ENCODE results near the gene KRT26. TPM values are rescaled to one million over a fixed set of nuclear protein-coding genes. Genes with fewer than 3 reads are reported as not detected.

The KRT26 gene
- total and polyA plus RNA-seq, 2 of the 8 experiments (the other 6 are each of a cell fraction or from before 2014, with no cell fraction given), result not detected

GRCh38 chr17:40718930-40719329, 53.1 kb downstream of the KRT26 start:
- Histone ChIP-seq H2AK5ac (ENCODE audit: low read depth, low read length) (no peak overlapping the region), H4K91ac (replicated peaks; ENCODE audit: insufficient read length, low read length) (no peak overlapping the region), H3K79me2 (ENCODE audit: control insufficient read depth in 1 of 2, insufficient read depth in 2 of 2, low read length in 2 of 2) (no peaks in the 10 kb centered on the region), H3K4me1 (replicated peaks in 1 of 4; ENCODE audit: control insufficient read depth in 3 of 4, insufficient read depth in 4 of 4, low read length in 3 of 4) (no peaks in the 10 kb centered on the region), H4K5ac (ENCODE audit: insufficient read length, low read depth, low read length) (no peak overlapping the region), H3K27me3 (replicated peaks in 1 of 4; ENCODE audit: control insufficient read depth in 3 of 4, extremely low read depth in 1 of 4, insufficient read depth in 3 of 4, low read length in 3 of 4) (no peaks in the 10 kb centered on the region), H3K23me2 (ENCODE audit: low read depth, low read length) (no peaks in the 10 kb centered on the region), H3K9me3 (ENCODE audit: insufficient read depth in 2 of 2, low read depth in 1 of 2, low read length in 1 of 2) (no peaks in the 10 kb centered on the region; a peak in 1 of 4 replicates), H3K9ac (replicated peaks in 1 of 4; ENCODE audit: extremely low read depth in 1 of 4, low read depth in 3 of 4, low read length in 3 of 4) (no peak overlapping the region), H2AFZ (ENCODE audit: low read length) (no peak overlapping the region), H3K27ac (ENCODE audit: low read depth, low read length) (no peak overlapping the region), H3K18ac (ENCODE audit: extremely low read depth, low read length) (no peak overlapping the region), H4K20me1 (replicated peaks in 1 of 2; ENCODE audit: control insufficient read depth in 1 of 2, insufficient read depth in 2 of 2, low read length in 2 of 2) (no peaks in the 10 kb centered on the region), H3K14ac (ENCODE audit: insufficient read length) (no peak overlapping the region), H3K56ac (replicated peaks; ENCODE audit: insufficient read length, low read depth, low read length) (no peak overlapping the region), H3K4me3 (ENCODE audit: extremely low read depth in 1 of 4, insufficient read depth in 2 of 4, low read depth in 3 of 4, low read length in 4 of 4) (no peak overlapping the region), H2BK15ac (ENCODE audit: low read length) (no peak overlapping the region), H3K4ac (replicated peaks; ENCODE audit: insufficient read length, low read depth, low read length) (no peak overlapping the region), H2BK12ac (ENCODE audit: low read depth, low read length) (no peak overlapping the region), H2BK20ac (ENCODE audit: low read length) (no peak overlapping the region), H3K4me2 (ENCODE audit: insufficient read depth in 1 of 2, low read depth in 2 of 2, low read length in 2 of 2) (no peak overlapping the region), H3K23ac (ENCODE audit: insufficient read length) (no peak overlapping the region), H3K79me1 (ENCODE audit: low read depth, low read length) (no peaks in the 10 kb centered on the region), H4K8ac (ENCODE audit: extremely low read depth, insufficient read depth, low read length) (no peak overlapping the region), H3K36me3 (ENCODE audit: control insufficient read depth in 2 of 4, insufficient read depth in 4 of 4, low read length in 3 of 4) (no peaks in the 10 kb centered on the region), H2BK120ac (replicated peaks; ENCODE audit: low read depth, low read length) (no peak overlapping the region), H2BK5ac (ENCODE audit: low read depth, low read length) (no peak overlapping the region)
- ChIA-PET CTCF (ENCODE audit: partially characterized antibody) (interaction anchor here (0.6 kb wide), 1 partner anchor 99 kb away, joined by 3 read pairs; no protein-coding TSS in a partner anchor), POLR2A (ENCODE audit: partially characterized antibody) (no interaction called here)
- no peak for FAIRE-seq
- WGBS, 2 experiments (ENCODE audit: extremely low coverage in 1 of 2, insufficient coverage in 1 of 2, insufficient read length in 1 of 2, insufficient replicate concordance in 2 of 2, low coverage in 1 of 2, low lambda C conversion rate in 2 of 2, missing lambda C conversion rate in 1 of 2), result 85% methylated on average over 8 of the region's 8 CpGs; no CpG with 5 or more reads in 1 of the 2 experiments
- TF ChIP-seq RXRA (IDR thresholded peaks at IDR 0.05; ENCODE audit: insufficient read depth, low read depth, low read length) (no peak), TBP (IDR thresholded peaks at IDR 0.05; ENCODE audit: low read depth, low read length) (no peak), FOSL1 (IDR thresholded peaks at IDR 0.05; ENCODE audit: insufficient read depth, low read depth, low read length) (no peak), KDM1A (IDR thresholded peaks at IDR 0.05; ENCODE audit: borderline replicate concordance, low read length) (no peak), CHD2 (IDR thresholded peaks at IDR 0.05; ENCODE audit: low read length) (no peak), POLR2A (IDR thresholded peaks at IDR 0.05; ENCODE audit: control extremely low read depth in 1 of 2, low read depth in 2 of 2, low read length in 2 of 2) (no peak), TAF7 (optimal IDR thresholded peaks at IDR 0.05; ENCODE audit: borderline replicate concordance, low read depth, low read length) (no peak), ZNF274 (IDR thresholded peaks at IDR 0.05; ENCODE audit: borderline replicate concordance, extremely low read depth, low read length) (no peak), BCL11A (IDR thresholded peaks at IDR 0.05; ENCODE audit: low read depth in 2 of 2, low read length in 2 of 2) (no peak), MAX (IDR thresholded peaks at IDR 0.05) (no peak), MAFK (IDR thresholded peaks at IDR 0.05; ENCODE audit: low read depth, low read length) (no peak), EP300 (IDR thresholded peaks at IDR 0.05; ENCODE audit: borderline replicate concordance in 1 of 2, low read depth in 2 of 2, low read length in 2 of 2) (no peak), KDM4A (IDR thresholded peaks at IDR 0.05; ENCODE audit: low read depth, low read length, severe bottlenecking) (no peak), BRCA1 (IDR thresholded peaks at IDR 0.05; ENCODE audit: low read depth, low read length) (no peak)
- no peak for DNase-seq (ENCODE audit: low read depth in 1 of 2, low spot score in 2 of 2)
